ENCODE results near the gene ALKBH8.
"Not testable (repeated sequence)": the region's sequence is repeated elsewhere in the genome, so short reads cannot be mapped to it uniquely, and the experiment has no call there.

The ALKBH8 gene

GRCh38 chr11:107504981-107505380, 60.6 kb downstream of the ALKBH8 start:
- no peak for TF ChIP-seq CTCF (conservative IDR thresholded peaks at IDR 0.05; ENCODE audit: low read length)
- no peak overlapping the region for H3K4me3 ChIP-seq (ENCODE audit: low read length)
- DNase-seq (ENCODE audit: low read depth): no peak

GRCh38 chr11:107501713-107502112, 63.8 kb downstream of the ALKBH8 start:
- H3K4me3 ChIP-seq (ENCODE audit: low read length): no peak overlapping the region
- DNase-seq (ENCODE audit: low read depth): no peak
- TF ChIP-seq CTCF (conservative IDR thresholded peaks at IDR 0.05; ENCODE audit: low read length): no peak

GRCh38 chr11:107497371-107497770, 68.2 kb downstream of the ALKBH8 start:
- not testable (repeated sequence) for H3K4me3 ChIP-seq (ENCODE audit: low read length); DNase-seq (ENCODE audit: low read depth)

- H3K4me3 ChIP-seq (ENCODE audit: low read length): no peak overlapping the region
- peak; percentile 92 for DNase-seq (ENCODE audit: low read depth)
- no peak for TF ChIP-seq CTCF (conservative IDR thresholded peaks at IDR 0.05; ENCODE audit: low read length)
Observed at GRCh38 chr11:107496011-107496410, 69.5 kb downstream of the ALKBH8 start.

- no peak overlapping the region for H3K4me3 ChIP-seq (ENCODE audit: low read length)
- no peak for TF ChIP-seq CTCF (conservative IDR thresholded peaks at IDR 0.05; ENCODE audit: low read length)
- DNase-seq (ENCODE audit: low read depth): no peak
Observed at GRCh38 chr11:107494055-107494454, 71.5 kb downstream of the ALKBH8 start.

GRCh38 chr11:107493117-107493516, 72.4 kb downstream of the ALKBH8 start:
- no peak for TF ChIP-seq CTCF (conservative IDR thresholded peaks at IDR 0.05; ENCODE audit: low read length)
- no peak overlapping the region for H3K4me3 ChIP-seq (ENCODE audit: low read length)
- DNase-seq (ENCODE audit: low read depth): peak; percentile 52

GRCh38 chr11:107490836-107491235, 74.7 kb downstream of the ALKBH8 start:
- DNase-seq (ENCODE audit: low read depth): no peak
- H3K4me3 ChIP-seq (ENCODE audit: low read length): no peak overlapping the region
- no peak for TF ChIP-seq CTCF (conservative IDR thresholded peaks at IDR 0.05; ENCODE audit: low read length)

- H3K4me3 ChIP-seq (ENCODE audit: low read length): no peak overlapping the region
- no peak for TF ChIP-seq CTCF (conservative IDR thresholded peaks at IDR 0.05; ENCODE audit: low read length)
- no peak for DNase-seq (ENCODE audit: low read depth)
Observed at GRCh38 chr11:107482234-107482633, 83.3 kb downstream of the ALKBH8 start.

Measured in AG10803 (cell line).